ENCODE results near the gene GNB1L. TPM values are rescaled to one million over a fixed set of nuclear protein-coding genes. Genes with fewer than 3 reads are reported as not detected.
A peak's percentile ranks its signal among the peaks of the same experiment; 100 is the strongest.

Gene GNB1L
- total RNA-seq, 1 donor from 2014 or later = 3.0 TPM

- Histone ChIP-seq H3K4me2 (peak overlapping the region; percentile 71), H2AFZ (replicated peaks) (peak overlapping the region; percentile 42), H3K4me1 (peaks cover 26% of the 10 kb centered on the region), H3K9me3 (ENCODE audit: low read depth) (no peaks in the 10 kb centered on the region), H3K4me3 (peak overlapping the region; percentile 38), H3K9ac (no peak overlapping the region), H3K27me3 (peaks cover 99% of the 10 kb centered on the region), H4K20me1 (ENCODE audit: low read depth) (peaks cover 84% of the 10 kb centered on the region), H3K27ac (no peak overlapping the region), H3F3A (ENCODE audit: low read depth) (peaks cover 38% of the 10 kb centered on the region), H3K36me3 (no peaks in the 10 kb centered on the region), H3K79me2 (ENCODE audit: low read depth) (no peaks in the 10 kb centered on the region)
- no peak for TF ChIP-seq CTCF (IDR thresholded peaks at IDR 0.05)
- TF ChIP-seq EZH2phosphoT487 (IDR thresholded peaks at IDR 0.05) = no peak
- no peak for TF ChIP-seq EZH2 (IDR thresholded peaks at IDR 0.05)
- Mint-ChIP-seq H3K4me3 (peak overlapping the region; percentile 81), H3K4me1 (peaks cover 24% of the 10 kb centered on the region), H3K27me3 (ENCODE audit: insufficient read depth, low read depth) (peaks cover 68% of the 10 kb centered on the region), H3K36me3 (no peaks in the 10 kb centered on the region), H3K27ac (no peak overlapping the region), H3K9me3 (peaks cover 3% of the 10 kb centered on the region)
- peak; percentile 61 for DNase-seq (ENCODE audit: low spot score)
These were observed 93.5 kb downstream of the GNB1L start for GRCh38 chr22:19760951-19761724.

GRCh38 chr22:19760058-19760950 lies 94.4 kb downstream of the GNB1L start, which contains the start of gene TBX1:
TBX1 (plus strand) TSS chr22:19760778; CDS start chr22:19760844, 66 bp downstream.
- Histone ChIP-seq H3K4me2 (peak within 1 kb of the TSS; percentile 71), H3K27ac (no peak within 1 kb of the TSS), H4K20me1 (ENCODE audit: low read depth) (peaks cover 87% of the 10 kb centered on the region), H3K4me1 (peaks cover 31% of the 10 kb centered on the region), H3K27me3 (peaks cover 99% of the 10 kb centered on the region), H2AFZ (replicated peaks) (peak within 1 kb of the TSS; percentile 42), H3K79me2 (ENCODE audit: low read depth) (no peaks in the 10 kb centered on the region), H3K9me3 (ENCODE audit: low read depth) (no peaks in the 10 kb centered on the region), H3K9ac (no peak within 1 kb of the TSS), H3F3A (ENCODE audit: low read depth) (peaks cover 37% of the 10 kb centered on the region), H3K36me3 (no peaks in the 10 kb centered on the region), H3K4me3 (peak within 1 kb of the TSS; percentile 38)
- peak; percentile 23 for TF ChIP-seq EZH2 (IDR thresholded peaks at IDR 0.05)
- no peak for TF ChIP-seq CTCF (IDR thresholded peaks at IDR 0.05)
- TF ChIP-seq EZH2phosphoT487 (IDR thresholded peaks at IDR 0.05) = peak; percentile 96
- H3K27ac Mint-ChIP-seq = no peak within 1 kb of the TSS
- peaks cover 3% of the 10 kb centered on the region for H3K9me3 Mint-ChIP-seq
- peaks cover 72% of the 10 kb centered on the region for H3K27me3 Mint-ChIP-seq (ENCODE audit: insufficient read depth, low read depth)
- peak within 1 kb of the TSS; percentile 81 for H3K4me3 Mint-ChIP-seq
- H3K36me3 Mint-ChIP-seq = no peaks in the 10 kb centered on the region
- peaks cover 28% of the 10 kb centered on the region for H3K4me1 Mint-ChIP-seq
- DNase-seq (ENCODE audit: low spot score) = peak; percentile 36

- peaks cover 25% of the 10 kb centered on the region for H3K4me1 Mint-ChIP-seq
- peak overlapping the region; percentile 5 for H3K4me2 ChIP-seq
- peaks cover 99% of the 10 kb centered on the region for H3K27me3 ChIP-seq
- no peak overlapping the region for H2AFZ ChIP-seq (replicated peaks)
- peaks cover 87% of the 10 kb centered on the region for H4K20me1 ChIP-seq (ENCODE audit: low read depth)
- H3K27ac Mint-ChIP-seq = no peak overlapping the region
- peaks cover 37% of the 10 kb centered on the region for H3K4me1 ChIP-seq
- H3K9me3 Mint-ChIP-seq = no peaks in the 10 kb centered on the region
- no peak overlapping the region for H3K27ac ChIP-seq
- no peaks in the 10 kb centered on the region for H3K36me3 Mint-ChIP-seq
- H3K36me3 ChIP-seq = no peaks in the 10 kb centered on the region
- H3K4me3 ChIP-seq = no peak overlapping the region
- no peaks in the 10 kb centered on the region for H3K9me3 ChIP-seq (ENCODE audit: low read depth)
- peaks cover 69% of the 10 kb centered on the region for H3K27me3 Mint-ChIP-seq (ENCODE audit: insufficient read depth, low read depth)
- DNase-seq (ENCODE audit: low spot score) = peak; percentile 73
- H3K79me2 ChIP-seq (ENCODE audit: low read depth) = no peaks in the 10 kb centered on the region
- no peak for TF ChIP-seq CTCF (IDR thresholded peaks at IDR 0.05)
- TF ChIP-seq EZH2 (IDR thresholded peaks at IDR 0.05) = peak; percentile 100
- peak; percentile 99 for TF ChIP-seq EZH2phosphoT487 (IDR thresholded peaks at IDR 0.05)
- peaks cover 32% of the 10 kb centered on the region for H3F3A ChIP-seq (ENCODE audit: low read depth)
- peak overlapping the region; percentile 79 for H3K4me3 Mint-ChIP-seq
- no peak overlapping the region for H3K9ac ChIP-seq
These were observed 95.1 kb downstream of the GNB1L start for GRCh38 chr22:19759427-19760057.

All from neural progenitor cell (in vitro differentiated cells).